GM19455 (cell line): ENCODE measurements around the gene ZNF691.

ENCODE experiments used
- ATAC-seq: cut with Tn5 transposase; IDR thresholded peaks from one replicate; pipeline ENCODE4 v1.9.1; 2021; ENCODE audit not compliant: unreplicated experiment

ZNF691 gene

GRCh38 chr1:42831273-42831672 lies 15.1 kb upstream of the ZNF691 start:
- ATAC-seq, result no peak

DNA sequence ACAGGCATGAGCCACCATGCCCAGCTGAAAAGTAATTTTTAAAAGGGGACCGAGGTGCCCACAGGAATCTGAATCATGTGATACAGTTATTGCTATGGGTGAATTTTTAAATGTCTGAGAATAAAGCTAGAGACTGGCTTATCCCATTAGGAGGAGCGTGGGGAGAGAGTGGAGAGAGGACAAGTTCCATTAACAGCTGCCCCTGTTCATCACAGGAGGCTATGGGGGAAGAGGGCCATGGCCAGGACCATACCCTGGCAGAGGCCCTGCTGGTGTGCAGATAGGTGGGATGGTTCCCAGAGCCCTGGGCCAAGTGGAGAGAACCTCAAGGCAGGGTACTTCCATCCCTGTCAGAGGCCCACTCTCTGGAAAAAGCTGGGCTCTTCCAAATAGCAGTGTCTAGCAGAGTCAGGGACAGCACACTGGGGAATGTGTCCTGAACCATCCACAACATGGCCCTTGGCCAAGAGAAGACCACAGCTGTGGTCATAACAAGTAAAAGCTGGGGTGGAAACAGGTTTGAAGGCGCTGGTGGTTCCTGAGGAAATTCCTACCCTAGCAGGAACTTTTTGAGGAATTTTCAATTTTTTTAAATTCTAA lies 13.7 kb upstream of the ZNF691 start:
- no peak for ATAC-seq

- ATAC-seq, result no peak
Measured at GRCh38 chr1:42833981-42834380, 12.4 kb upstream of the ZNF691 start.

- no peak for ATAC-seq
Measured at GRCh38 chr1:42834803-42835202, 11.6 kb upstream of the ZNF691 start.

DNA sequence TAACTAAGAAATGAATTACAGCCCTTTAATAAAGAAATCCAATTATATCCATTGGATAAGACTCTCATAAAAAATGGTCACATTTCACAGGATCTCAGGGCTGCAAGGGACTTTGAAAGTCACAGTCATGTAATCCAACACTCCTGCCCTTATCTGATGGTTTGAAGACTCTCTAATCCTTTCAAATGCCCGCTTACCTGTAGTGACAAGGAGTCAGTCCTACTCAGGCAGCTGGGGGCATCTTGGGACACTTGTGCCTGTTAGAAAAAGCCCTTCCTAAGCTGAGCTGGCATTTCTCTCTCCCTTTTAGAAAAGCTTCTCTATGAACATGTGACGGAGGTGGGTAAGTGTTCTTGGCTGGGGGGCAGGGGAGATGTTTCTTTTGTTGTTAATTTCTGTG lies 11.0 kb upstream of the ZNF691 start:
- ATAC-seq, result no peak

DNA sequence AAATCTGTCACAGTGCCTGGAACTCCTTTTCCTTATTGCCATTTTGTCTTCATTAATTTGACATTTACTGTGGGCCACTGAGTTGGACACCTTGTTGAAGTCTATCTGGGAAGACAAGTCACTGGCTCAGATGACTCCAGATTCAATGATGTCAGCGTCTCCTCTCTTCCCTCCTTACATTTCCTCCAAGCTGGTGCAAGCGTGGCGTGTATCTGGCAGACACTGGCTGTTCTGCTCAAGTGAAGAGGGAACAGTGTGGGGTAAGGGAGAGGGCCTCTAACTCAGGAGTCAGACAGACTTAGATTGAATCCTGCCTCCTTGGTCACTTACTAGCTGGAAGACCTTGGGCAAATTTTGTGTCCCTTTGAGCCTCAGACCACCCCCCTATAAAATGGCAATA lies 8.7 kb upstream of the ZNF691 start:
- ATAC-seq, result no peak

DNA sequence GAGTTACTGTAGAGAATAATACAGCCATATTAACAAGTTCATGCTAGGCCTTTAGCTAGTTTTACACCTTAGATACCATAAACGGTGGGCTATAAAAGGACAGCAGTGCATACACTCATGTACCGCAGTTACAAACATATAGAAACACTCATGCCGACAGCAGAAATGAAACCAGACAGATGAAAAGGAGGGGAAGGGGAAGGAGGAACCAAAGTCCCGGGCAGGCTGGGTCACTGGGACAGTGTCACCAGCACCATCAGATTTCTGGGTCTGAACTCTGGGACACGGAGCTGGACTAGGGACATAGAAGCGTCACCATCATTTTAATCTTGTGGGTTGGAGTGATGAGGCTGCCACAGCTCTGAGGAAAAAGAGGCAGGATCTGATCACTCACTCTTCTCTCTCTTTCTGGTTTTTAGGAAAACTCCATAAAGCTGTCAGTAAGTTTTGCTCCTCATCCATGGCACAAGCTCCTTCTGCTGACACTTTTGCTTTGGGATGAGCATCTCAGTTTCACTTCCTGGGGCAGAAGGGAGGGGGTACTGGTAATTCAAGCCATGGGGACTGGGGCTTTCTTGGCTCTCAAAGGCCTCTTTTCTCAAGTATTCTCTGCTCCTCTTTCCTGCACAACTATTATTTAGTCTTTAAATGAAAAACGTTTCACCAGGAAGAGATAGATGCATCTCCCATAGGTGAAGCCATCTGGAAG lies 7.8 kb upstream of the ZNF691 start:
- no peak for ATAC-seq

DNA sequence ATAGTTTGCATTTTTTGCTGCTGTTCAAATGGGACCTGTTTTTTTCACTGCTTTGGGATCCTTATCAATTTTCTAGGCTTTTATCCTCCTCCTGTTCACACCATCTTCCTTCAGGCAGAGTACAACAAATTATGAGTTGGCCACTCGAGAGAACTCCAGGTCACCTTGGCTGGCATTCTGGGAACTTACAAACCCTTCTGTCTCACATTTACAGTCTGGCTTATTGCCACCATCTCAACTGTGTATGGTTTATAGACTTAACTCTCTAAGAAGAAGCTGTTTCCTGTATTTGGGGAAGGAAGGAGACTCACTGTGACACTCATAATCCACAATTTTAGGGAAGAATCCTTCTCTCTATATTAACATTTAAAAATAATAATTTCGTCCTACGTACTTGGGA lies 5.4 kb upstream of the ZNF691 start:
- no peak for ATAC-seq

DNA sequence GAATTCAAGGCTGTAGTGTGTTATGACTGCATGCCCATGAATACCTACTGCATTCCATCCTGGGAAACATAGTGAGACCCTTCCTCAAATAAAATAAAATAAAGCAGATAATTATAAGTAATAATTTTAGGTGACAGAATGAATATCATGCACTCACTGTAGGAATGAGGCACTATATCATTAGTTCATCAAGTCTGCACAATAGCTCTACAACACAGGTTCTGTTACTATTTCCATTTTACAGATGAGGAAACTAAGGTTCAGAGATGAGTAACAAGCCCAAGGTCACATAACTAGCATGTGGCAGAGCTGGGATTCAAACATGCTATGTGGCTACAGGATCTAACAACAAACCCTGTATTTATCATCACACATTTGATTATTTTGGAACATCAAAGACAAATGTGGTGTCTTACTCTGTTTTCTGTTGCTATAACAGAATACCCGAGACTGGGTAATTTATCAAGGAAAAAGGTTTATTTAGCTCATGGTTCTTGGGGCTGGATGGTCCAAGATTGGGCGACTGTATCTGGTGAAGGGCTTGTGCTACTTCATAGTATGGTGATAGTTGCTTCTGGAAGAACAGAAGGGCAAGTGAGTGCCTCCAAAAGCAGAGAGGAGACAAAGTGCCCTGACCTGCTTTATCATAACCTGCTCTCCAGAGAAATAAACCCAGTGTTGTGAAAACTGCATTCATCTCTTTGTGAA lies 4.8 kb upstream of the ZNF691 start:
- no peak for ATAC-seq

DNA sequence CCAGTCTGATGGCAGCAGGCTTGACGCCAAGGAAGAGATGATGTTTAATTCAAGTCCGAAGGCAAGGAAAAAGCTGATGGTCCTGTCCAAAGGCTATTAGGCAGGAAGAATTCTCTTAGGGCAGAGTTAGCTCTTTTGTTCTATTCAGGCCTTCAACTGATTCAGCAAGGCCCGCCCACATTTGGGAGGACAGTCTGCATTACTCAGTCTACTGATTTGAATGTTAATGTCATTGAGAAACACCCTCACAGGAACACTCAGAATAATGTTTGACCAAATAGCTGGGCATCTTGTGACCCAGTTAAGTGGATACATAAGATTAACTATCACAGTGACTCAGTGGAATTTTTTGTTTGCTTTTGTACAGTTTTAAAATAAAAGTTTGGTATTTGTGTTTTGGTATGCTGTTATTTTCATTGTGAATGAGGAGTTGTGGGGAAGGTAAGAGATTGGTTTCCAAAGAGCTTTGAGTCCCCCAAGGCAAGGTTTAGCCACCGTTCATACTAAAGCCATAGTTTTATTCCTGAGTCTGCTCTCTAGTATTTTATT lies 1.7 kb upstream of the ZNF691 start:
- ATAC-seq, result no peak

DNA sequence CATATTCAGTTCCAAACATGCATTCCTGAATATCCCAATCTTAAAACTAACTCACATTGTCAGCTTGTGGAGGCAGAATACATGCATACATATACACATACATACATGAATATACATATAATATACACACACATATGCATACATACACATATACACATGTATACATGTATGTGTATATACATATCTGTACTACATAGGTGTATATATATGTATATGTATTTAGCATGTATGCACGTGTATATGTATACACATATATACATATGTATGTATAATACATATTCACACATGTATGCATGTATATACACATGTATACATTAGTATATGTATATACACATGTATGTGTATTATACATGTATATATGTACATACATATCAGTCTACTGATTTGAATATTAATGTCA lies 1.2 kb upstream of the ZNF691 start:
- ATAC-seq, result no peak

GRCh38 chr1:42845866-42846256 lies 552 bp upstream of the ZNF691 start:
- ATAC-seq, result peak; percentile 24

DNA sequence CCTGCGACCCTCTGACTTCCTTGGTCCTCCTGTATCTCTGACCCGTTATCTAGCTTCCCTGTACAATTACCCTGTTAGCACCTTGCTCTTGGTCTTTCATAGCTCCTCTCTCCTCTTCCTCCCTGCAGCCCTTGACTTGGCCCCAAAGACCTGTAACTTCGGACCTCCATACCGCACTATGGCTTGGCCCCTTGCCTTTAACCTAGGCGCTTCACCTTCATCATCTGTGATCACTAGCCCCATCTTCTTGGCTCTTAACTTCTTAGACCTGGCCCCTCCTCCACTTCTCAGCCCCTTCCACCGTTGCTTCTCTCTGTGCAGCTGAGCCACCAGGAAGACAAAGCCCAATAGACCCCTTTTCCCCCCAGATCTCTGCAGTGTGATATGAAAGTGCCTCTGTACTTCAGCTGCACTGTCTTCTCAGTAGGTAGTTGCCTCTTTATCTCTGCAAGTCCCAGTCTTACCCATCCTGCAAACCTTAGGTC lies 740 bp downstream of the ZNF691 start:
- ATAC-seq, result no peak

GRCh38 chr1:42847721-42848460 lies 1.5 kb downstream of the ZNF691 start:
- no peak for ATAC-seq

- no peak for ATAC-seq
Measured at GRCh38 chr1:42848823-42849537, 2.6 kb downstream of the ZNF691 start.

DNA sequence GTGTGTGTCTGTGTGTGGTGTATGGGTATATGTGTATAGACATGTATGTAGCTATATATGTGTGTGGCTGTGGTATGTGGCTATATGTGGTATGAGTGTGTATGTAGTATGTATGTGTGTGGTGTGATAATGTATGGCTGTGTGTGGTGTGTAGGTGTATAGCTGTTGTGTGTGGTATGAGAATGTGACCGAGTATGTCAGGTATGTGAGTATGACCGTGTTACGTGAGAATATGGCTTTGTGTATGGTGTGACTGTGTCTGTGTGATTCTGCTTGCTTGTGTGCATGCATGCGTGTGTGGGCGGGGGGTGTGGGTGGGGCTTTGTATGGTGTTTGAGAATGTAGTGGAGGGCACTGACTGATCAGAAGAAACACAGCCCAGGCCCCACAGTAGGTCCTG lies 3.5 kb downstream of the ZNF691 start:
- no peak for ATAC-seq

- no peak for ATAC-seq
Measured at GRCh38 chr1:42851420-42851819, 5.0 kb downstream of the ZNF691 start.

- ATAC-seq, result no peak
Measured at GRCh38 chr1:42851960-42852607, 5.7 kb downstream of the ZNF691 start.

DNA sequence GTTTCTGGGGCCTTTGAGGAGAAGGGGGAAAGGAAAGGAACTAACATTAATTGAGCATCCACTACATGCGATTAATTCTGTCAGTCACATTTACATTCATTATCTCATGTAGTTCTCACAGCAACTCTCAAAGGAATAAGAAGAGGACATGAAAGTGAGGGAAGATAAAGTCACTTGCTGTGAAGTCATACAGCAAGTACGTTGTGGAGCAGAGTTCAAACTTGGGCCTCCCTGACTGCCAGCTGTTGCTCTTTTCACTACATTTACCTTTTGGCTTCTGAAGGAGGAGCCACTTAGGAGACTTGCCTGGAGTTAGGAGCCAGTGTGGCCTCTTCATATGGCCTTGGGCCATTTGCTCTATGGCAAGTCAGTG lies 6.2 kb downstream of the ZNF691 start:
- ATAC-seq, result no peak
